Ectodermal cell (in vitro differentiated cells): ENCODE data around the gene PPFIA1.

Source experiments
- H3K27ac ChIP-seq: 2 replicates; pipeline ENCODE4 v1.7.0; 2013; ENCODE audit warnings: mild to moderate bottlenecking, low read depth, low read length; ENCODE audit not compliant: insufficient read depth, poor library complexity, severe bottlenecking
- H3K27me3 ChIP-seq: 2 replicates; pipeline ENCODE4 v1.7.0; 2013; ENCODE audit warnings: mild to moderate bottlenecking, low read length; ENCODE audit not compliant: insufficient read depth, control insufficient read depth, poor library complexity, severe bottlenecking
- H3K36me3 ChIP-seq: one replicate; pipeline ENCODE4 v1.7.0; 2013; ENCODE audit warnings: low read length; ENCODE audit not compliant: control insufficient read depth, insufficient read depth
- H3K4me1 ChIP-seq: one replicate; pipeline ENCODE4 v1.7.0; 2013; ENCODE audit warnings: low read length; ENCODE audit not compliant: control insufficient read depth, insufficient read depth
- H3K4me3 ChIP-seq: 2 replicates; pipeline ENCODE4 v1.7.0; 2013; ENCODE audit warnings: low read depth, low read length, control low read depth; ENCODE audit not compliant: insufficient read depth
- H3K9me3 ChIP-seq: 2 replicates; pipeline ENCODE4 v1.7.0; 2013; ENCODE audit warnings: mild to moderate bottlenecking, low read length, moderate library complexity; ENCODE audit not compliant: control insufficient read depth
- WGBS, 2 experiments: methylation state at CpG; one replicate each; pipeline ENCODE4 v1.1.7; 2013; ENCODE audit warnings: missing lambda C conversion rate in 2 of 2; 5-methylcytosine and 5-hydroxymethylcytosine counted together

PPFIA1 gene

DNA sequence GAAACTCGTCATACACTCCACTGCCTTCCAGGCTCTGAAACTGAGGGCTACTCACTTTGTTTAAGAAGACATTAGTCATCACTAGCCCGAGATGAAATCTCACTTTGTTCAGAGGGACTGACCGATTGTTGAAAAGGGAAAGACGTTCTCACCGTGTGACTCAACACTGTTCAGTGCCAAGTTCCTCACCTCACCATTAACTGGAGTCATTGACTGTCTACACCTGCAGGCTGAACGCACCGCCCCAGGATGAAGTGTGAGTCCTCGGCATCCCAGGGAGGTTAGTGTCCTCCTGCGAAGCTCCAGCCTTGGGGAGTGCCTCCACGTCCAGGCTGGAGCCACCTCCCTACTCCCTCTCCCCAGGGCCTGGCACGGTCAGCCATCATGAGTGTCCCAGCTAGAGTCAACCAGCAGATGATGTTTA is 37.0 kb upstream of the PPFIA1 start:
- Histone ChIP-seq H3K36me3 (no peaks in the 10 kb centered on the region), H3K4me3 (no peak overlapping the region), H3K4me1 (no peaks in the 10 kb centered on the region), H3K27ac (no peak overlapping the region), H3K9me3 (no peaks in the 10 kb centered on the region), H3K27me3 (no peaks in the 10 kb centered on the region)
- WGBS, 2 experiments, result 87 to 92% methylated on average over 11 of the region's 11 CpGs

DNA sequence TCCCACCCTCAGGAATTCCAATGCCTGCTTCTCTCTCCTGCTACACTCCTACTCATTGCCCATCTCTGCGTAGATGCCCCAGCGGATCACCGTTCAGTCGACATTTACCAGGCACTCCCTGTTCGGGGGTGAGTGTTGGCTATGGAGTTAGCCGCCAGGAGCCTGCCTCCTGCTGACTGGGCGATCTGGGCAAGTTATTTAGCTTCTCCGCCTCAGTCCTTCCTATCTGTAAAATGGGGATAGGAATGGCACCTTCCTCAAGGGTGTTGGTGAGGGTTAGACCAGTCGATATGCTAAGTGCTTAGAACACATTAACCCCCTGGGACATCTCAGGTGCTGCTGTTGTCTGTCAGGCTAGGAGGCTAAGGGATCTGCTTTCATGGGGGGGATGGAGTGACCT is 36.5 kb upstream of the PPFIA1 start:
- Histone ChIP-seq H3K4me1 (no peaks in the 10 kb centered on the region), H3K27me3 (no peaks in the 10 kb centered on the region), H3K9me3 (no peaks in the 10 kb centered on the region), H3K27ac (no peak overlapping the region), H3K4me3 (no peak overlapping the region), H3K36me3 (no peaks in the 10 kb centered on the region)
- WGBS, 2 experiments, result 93 to 94% methylated on average over 9 of the region's 9 CpGs

- Histone ChIP-seq H3K27me3 (no peaks in the 10 kb centered on the region), H3K4me3 (no peak overlapping the region), H3K9me3 (no peaks in the 10 kb centered on the region), H3K4me1 (no peaks in the 10 kb centered on the region), H3K27ac (no peak overlapping the region), H3K36me3 (no peaks in the 10 kb centered on the region)
- 91 to 93% methylated on average over 16 of the region's 16 CpGs for WGBS, 2 experiments
Measured at GRCh38 chr11:70240337-70240736, 30.2 kb upstream of the PPFIA1 start.

- H3K4me3 ChIP-seq, result no peak overlapping the region
- no peaks in the 10 kb centered on the region for H3K9me3 ChIP-seq
- H3K36me3 ChIP-seq, result no peaks in the 10 kb centered on the region
- H3K4me1 ChIP-seq, result no peaks in the 10 kb centered on the region
- 90 to 94% methylated on average over 3 of the region's 3 CpGs for WGBS, 2 experiments
- no peaks in the 10 kb centered on the region for H3K27me3 ChIP-seq
- H3K27ac ChIP-seq, result no peak overlapping the region
Measured at GRCh38 chr11:70241709-70242108, 28.8 kb upstream of the PPFIA1 start.

DNA sequence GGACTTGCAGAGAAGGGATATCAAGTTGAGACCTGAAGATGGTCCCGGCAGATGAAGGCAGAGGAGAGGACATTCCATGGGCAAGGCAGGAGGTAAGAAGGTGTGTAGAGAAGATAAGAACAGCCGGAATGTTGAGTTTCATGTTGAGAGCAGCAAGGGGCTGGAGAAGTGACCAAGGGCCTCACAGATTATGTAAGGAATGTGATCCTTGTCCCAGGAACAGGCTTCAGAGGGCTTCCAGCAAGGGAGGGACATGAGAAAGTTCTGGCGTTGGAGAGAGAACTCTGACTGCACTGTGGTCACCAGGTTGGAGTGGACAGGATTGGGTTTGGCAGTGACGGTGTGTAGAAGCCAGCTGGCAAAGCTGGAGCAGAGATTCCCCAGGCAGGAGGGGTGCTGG is 27.6 kb upstream of the PPFIA1 start:
- Histone ChIP-seq H3K4me3 (no peak overlapping the region), H3K27me3 (no peaks in the 10 kb centered on the region), H3K4me1 (no peaks in the 10 kb centered on the region), H3K9me3 (no peaks in the 10 kb centered on the region), H3K36me3 (no peaks in the 10 kb centered on the region), H3K27ac (no peak overlapping the region)
- WGBS, 2 experiments, result 96% methylated on average over 4 of the region's 4 CpGs

DNA sequence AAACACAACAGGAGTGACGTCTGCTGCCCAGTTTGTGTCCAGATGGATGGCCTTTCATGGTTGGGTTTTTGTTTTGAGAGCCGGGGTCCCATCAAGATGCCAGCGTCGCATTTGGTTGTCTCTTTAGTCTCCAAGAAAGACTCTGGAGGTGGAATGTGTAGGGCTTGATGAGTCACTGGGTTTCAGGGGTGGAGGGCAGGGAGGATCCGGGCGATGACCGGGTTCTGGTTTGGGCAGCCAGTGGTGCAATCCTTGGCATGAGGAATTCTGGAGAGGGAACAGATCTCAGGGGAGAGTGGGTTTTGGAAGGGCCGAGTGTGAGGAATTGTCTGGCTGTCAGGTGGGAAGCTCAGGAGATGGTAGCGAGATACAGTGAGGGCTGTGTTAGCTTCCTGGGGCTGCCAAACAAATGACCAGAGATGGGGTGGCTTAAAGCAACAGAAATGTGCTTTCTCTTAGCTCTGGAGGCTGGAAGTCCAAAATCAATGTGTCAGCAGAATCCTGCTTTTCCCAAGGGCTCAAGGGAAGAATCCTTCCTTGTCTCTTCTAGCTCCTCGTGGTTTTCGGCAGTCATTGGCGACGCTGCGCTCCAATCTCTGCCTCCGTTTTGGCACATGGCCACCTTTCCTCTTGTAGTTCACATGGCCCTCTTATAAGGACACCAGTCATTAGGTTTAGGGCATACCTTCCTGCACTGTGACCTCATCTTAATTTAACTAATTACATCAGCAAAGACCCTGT is 26.4 kb upstream of the PPFIA1 start:
- H3K27me3 ChIP-seq, result no peaks in the 10 kb centered on the region
- no peaks in the 10 kb centered on the region for H3K9me3 ChIP-seq
- no peak overlapping the region for H3K27ac ChIP-seq
- no peak overlapping the region for H3K4me3 ChIP-seq
- H3K4me1 ChIP-seq, result no peaks in the 10 kb centered on the region
- 95 to 96% methylated on average over 15 of the region's 15 CpGs for WGBS, 2 experiments
- no peaks in the 10 kb centered on the region for H3K36me3 ChIP-seq

- no peaks in the 10 kb centered on the region for H3K27me3 ChIP-seq
- H3K4me1 ChIP-seq, result no peaks in the 10 kb centered on the region
- no peaks in the 10 kb centered on the region for H3K9me3 ChIP-seq
- no peak overlapping the region for H3K27ac ChIP-seq
- 87 to 93% methylated on average over 7 of the region's 7 CpGs for WGBS, 2 experiments
- no peak overlapping the region for H3K4me3 ChIP-seq
- H3K36me3 ChIP-seq, result no peaks in the 10 kb centered on the region
Measured at GRCh38 chr11:70244698-70245097, 25.8 kb upstream of the PPFIA1 start.

GRCh38 chr11:70246196-70246595 is 24.3 kb upstream of the PPFIA1 start:
- H3K9me3 ChIP-seq, result no peaks in the 10 kb centered on the region
- no peaks in the 10 kb centered on the region for H3K36me3 ChIP-seq
- H3K4me3 ChIP-seq, result no peak overlapping the region
- H3K27me3 ChIP-seq, result no peaks in the 10 kb centered on the region
- no peaks in the 10 kb centered on the region for H3K4me1 ChIP-seq
- no peak overlapping the region for H3K27ac ChIP-seq
- WGBS, 2 experiments, result 87 to 88% methylated on average over 8 of the region's 8 CpGs

DNA sequence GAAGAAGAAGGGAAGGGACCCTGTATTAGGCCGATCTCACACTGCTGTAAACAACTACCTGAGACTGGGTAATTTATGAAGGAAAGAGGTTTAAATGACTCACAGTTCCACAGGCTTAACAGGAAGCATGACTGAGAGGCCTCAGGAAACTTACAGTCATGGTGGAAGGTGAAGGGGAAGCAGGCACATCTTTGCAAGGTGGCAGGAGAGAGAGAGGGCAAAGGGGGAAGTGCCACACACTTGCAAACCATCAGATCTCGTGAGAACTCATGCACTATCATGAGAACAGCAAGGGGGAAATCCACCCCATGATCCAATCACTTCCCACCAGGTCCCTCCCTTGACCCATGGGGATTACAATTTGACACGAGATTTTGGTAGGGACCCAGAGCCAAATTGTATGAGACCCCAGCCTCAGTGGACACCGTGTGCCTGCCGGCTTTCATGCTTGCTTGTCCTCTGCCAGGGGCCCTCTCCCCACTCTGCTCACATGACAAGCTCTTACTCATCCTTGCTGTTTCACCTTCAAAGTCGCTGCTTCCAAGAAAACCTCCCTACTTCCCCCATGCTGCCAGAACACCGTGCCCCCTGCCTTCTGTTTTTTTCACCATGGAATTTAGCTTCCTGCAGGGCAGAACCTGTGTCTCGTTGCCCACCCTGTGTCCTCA is 23.3 kb upstream of the PPFIA1 start:
- Histone ChIP-seq H3K27ac (no peak overlapping the region), H3K9me3 (no peaks in the 10 kb centered on the region), H3K4me3 (no peak overlapping the region), H3K27me3 (no peaks in the 10 kb centered on the region), H3K4me1 (no peaks in the 10 kb centered on the region), H3K36me3 (no peaks in the 10 kb centered on the region)
- WGBS, 2 experiments, result 69 to 70% methylated on average over 8 of the region's 8 CpGs

DNA sequence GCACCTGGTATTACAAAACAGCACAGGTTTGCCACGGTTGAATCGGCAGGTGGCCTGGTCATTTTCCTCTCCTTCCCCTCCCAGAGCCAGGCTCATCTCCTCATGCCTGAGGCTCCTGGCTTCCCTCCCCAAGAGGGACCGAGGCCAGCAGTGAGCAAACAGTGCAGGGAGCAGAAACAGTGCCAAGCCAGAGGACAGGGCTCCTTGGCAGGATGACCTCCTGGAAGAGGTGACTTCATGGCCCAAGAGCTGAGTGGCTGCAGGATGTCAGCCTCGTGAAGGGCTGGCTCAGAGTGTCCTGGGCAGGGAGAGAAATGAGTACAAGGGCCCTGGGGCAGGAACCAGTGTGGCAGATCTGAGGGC is 22.8 kb upstream of the PPFIA1 start:
- Histone ChIP-seq H3K27ac (no peak overlapping the region), H3K36me3 (no peaks in the 10 kb centered on the region)
- 60 to 64% methylated on average over 4 of the region's 4 CpGs for WGBS, 2 experiments

More for the DNA sequence above, 22.8 kb upstream of the PPFIA1 start:
- Histone ChIP-seq H3K9me3 (no peaks in the 10 kb centered on the region), H3K4me3 (no peak overlapping the region), H3K4me1 (no peaks in the 10 kb centered on the region), H3K27me3 (no peaks in the 10 kb centered on the region)
